Stimulated activated CD4-positive, alpha-beta T cell treated with anti-CD3 and anti-CD28 coated beads, Interleukin-4, amount 100 ng/mL, for 4 hours (primary cell): ENCODE results near the gene CPSF6.
"Not testable (repeated sequence)": the region's sequence is repeated elsewhere in the genome, so short reads cannot be mapped to it uniquely, and the experiment has no call there.

ENCODE experiments used
- DNase-seq, 2 experiments: peaks; one replicate each; pipeline ENCODE4 v3.0.0-alpha.2; 2020

The CPSF6 gene, protein sequence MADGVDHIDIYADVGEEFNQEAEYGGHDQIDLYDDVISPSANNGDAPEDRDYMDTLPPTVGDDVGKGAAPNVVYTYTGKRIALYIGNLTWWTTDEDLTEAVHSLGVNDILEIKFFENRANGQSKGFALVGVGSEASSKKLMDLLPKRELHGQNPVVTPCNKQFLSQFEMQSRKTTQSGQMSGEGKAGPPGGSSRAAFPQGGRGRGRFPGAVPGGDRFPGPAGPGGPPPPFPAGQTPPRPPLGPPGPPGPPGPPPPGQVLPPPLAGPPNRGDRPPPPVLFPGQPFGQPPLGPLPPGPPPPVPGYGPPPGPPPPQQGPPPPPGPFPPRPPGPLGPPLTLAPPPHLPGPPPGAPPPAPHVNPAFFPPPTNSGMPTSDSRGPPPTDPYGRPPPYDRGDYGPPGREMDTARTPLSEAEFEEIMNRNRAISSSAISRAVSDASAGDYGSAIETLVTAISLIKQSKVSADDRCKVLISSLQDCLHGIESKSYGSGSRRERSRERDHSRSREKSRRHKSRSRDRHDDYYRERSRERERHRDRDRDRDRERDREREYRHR

DNA sequence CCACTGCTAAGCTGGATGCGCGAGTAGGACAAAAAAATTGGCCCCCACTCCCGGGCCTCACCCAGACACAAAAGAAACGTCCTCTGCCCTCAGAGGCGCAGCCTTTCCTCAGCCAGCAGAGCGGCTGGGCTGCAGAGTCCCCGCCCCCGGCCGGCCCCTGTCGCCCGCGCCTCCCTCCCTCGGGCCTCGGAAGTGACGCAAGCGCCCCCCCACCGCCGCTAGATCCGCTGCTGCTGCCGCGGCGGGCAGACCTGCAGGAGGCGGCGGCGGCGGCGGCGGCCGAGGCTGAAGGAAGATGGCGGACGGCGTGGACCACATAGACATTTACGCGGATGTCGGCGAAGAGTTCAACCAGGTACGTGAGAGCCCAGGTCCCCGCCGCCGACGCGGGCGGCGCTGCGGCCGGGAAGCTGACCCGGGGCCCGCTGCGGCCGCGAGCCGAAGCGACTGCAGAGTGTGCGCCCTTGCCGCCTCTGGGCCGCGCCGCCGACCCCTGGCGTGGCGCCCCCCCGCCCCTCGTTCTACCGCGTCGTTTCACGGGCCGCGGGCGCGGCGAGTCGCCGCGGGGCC is at the start of gene CPSF6:
Gene CPSF6, plus strand, starts transcription at position 218 of the 570 bp plus-strand sequence. Its CDS starts 78 bp downstream, at position 296.
- DNase-seq = peak; percentile 95 to 98

GRCh38 chr12:69196302-69197288 is 42.8 kb upstream of the CPSF6 start:
- DNase-seq = no peak

DNA sequence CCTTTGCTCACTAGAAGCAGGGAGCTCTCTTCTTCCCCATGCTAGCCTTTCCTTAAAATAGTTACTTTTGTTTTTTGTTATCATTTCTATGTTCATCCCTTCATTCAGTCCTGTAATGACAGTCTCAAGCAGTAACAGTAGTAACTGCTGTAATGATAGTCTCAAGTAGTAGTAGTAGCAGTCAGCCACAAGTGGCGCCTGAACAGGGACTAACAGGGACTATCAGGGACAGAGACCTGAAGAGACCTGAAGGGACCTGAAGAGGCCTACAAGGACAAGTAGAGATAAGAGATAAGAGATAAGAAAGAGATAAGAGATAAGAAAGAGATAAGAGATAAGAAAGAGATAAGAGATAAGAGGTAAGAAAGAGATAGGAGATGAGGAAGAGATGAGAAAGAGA is 39.4 kb upstream of the CPSF6 start:
- DNase-seq = not testable (repeated sequence)

GRCh38 chr12:69204191-69204590 is 35.2 kb upstream of the CPSF6 start:
- DNase-seq = no peak

DNA sequence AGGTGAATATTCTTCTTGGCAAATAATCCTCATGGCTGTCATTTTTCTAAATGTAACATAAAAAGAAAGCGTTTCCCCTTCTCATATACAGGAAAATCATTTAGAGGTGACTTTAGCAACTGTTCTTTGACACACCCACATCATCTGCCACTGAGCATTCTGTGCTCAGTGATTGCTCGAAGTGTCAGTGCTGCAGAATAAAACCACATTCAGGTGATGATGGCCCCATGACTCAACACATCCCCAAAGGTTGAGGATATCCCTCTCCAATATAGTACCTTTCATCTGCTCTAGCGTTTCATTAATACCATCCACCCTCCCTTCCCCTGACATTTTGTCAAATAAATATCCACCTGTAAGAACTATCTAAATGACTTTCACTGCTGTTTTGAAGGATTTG is 28.7 kb upstream of the CPSF6 start:
- DNase-seq = no peak

GRCh38 chr12:69211160-69211559 is 28.2 kb upstream of the CPSF6 start:
- no peak for DNase-seq

GRCh38 chr12:69214169-69214568 is 25.2 kb upstream of the CPSF6 start:
- no peak for DNase-seq

- no peak for DNase-seq
Observed at GRCh38 chr12:69225251-69225910, 14.0 kb upstream of the CPSF6 start.

- no peak for DNase-seq
Observed at GRCh38 chr12:69231479-69231878, 7.9 kb upstream of the CPSF6 start.

DNA sequence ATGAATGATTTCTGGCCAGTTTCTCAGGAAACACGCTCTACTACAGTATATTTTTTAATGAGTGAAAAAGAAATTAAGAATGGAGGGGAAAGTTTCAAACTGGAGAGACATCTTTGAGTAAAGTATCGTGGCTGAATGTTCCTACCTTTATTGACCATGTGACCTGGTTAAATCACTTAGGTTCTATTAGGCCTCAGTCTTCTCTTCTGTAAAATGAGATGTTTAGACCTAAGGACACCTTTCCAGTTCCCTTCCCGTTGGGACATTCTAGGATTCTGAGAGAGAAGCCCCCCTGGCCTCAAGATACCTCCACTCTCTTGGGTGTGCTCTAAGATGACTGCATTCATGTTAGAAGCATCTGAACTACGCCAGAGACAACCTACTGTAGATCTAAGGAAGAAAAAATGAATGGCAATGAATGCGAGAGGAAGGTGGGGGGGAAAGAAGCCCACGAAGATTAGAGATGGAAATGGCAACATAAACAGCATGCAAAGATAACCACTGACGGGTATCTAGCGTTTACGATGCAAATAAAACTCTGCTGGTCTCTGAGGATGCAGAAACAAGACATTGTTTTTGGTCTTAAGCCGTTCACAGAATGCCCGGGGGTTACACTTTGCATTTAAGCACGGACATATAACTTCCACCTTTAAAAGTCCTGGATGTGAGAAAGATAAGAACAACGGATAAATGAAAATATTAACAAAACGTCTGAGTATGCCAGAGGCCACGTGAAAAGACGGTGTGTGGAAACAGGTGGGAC is 599 bp upstream of the CPSF6 start:
- no peak for DNase-seq

DNA sequence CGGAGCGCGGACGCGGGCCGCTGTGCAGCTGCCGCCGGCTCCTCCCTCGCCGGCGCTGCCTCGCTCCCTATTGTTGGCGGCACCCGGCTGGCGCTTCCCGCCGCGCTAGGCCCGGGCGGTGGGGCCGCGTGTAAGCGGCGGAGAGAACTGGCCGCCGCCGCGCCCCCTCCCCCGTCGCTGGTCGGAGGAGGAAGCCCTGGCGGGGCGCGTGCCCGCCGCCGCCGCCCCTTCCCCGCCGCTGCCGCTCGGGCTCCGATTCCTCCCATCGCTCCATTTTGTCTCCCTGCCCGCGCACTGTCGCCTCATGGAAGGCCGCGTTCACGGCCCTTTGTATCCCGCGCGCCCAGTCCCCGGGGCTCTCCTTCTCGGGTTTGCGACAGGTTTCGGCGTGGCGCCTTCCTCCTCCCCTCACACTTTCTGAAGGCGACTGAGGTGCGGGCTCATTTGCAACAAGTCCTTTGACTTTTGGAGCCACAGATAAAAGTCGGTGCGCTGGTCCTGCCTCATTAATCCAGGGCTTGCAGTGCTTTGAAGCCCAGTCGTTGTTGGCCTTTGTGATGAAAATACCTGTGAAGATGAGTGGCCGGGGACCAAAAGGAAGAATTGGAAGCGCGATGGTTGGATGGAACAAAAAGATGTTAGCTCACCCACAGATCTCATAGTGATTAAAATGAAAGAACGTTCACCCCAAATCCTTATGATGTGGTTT is 707 bp downstream of the CPSF6 start:
- DNase-seq = peak; percentile 39 to 44

DNA sequence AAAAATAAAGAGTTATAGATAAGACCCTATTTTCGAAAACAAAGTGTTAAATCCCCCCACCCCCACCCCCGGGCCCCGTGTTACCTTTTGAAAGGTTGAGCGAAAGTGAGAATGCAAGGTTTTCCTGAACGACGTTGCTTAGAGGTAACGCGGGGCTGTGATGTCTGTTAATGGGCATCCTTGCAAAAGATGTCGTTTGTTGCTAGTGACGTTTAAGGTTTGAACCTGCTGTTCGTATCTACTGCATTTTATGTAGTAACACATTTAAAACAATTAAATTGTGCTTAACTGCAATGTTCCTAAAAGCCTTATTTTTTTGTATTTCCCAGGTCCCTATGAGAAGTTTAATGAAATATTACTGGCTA is 1.2 kb downstream of the CPSF6 start:
- DNase-seq = peak in 1 of 2 experiments; percentile 19

DNA sequence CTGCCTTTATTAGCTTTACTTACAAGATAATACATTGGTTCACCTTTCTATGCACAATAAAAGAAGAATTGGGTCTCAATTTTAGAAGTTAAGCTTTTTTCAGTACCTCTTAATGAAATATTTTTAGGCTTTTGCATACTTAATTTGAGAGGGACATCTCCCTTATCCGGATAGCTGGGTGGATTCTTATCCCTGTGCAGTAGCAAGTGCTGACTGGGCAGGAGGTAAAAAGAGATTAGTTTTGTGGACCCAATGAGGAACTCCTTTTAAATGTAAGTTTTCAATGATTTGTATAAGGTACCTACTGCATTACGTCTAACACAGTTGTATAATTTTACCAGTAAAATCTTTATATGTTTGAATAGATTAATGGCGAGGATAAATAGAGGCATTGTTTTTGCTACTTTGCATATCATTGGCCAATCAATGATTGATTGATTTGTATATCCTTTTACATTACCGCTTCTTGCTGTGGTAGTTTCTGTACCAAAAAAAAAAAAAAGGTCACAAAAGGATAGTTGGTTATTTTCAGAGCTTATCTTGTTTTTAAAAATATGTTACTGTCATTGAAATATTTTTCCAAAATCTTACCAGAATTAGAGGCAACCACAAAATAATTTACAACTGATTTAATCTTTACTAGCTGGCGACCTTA is 2.2 kb downstream of the CPSF6 start:
- no peak for DNase-seq

GRCh38 chr12:69243099-69244084 is 4.0 kb downstream of the CPSF6 start:
- no peak for DNase-seq

DNA sequence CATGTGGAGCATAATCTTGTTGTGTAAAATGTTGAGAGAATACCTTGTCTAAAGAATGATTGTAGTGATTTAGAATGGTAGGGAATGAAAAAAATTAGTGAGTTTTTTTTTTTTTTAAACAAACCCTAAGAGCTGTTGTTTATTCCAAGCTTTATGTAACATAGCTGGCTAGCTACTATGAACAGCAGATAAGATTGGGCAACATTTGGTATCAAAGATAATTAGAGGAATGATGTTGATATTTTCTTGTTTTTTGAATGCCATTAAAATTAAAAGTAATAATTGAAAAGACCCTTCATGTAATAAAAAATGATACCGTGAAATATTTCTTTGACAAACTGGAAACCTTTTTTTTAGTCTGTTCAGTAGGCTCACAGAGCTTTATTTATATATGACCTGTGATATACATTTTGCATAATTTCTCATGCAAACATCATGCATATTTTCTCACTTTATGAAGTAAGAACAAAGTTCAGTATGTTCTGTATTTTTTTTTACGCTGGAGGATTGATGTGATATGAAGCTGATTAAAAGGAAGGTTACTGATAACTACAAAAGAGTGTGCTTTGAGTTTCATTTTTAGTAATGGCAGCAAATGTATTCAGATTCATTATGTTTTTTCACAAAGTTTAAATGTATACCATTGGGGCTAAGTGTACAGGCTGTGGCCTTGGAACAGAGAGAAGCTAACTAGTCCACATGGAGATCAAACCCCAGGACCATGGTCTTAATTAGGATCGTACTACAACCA is 8.1 kb downstream of the CPSF6 start:
- no peak for DNase-seq

DNA sequence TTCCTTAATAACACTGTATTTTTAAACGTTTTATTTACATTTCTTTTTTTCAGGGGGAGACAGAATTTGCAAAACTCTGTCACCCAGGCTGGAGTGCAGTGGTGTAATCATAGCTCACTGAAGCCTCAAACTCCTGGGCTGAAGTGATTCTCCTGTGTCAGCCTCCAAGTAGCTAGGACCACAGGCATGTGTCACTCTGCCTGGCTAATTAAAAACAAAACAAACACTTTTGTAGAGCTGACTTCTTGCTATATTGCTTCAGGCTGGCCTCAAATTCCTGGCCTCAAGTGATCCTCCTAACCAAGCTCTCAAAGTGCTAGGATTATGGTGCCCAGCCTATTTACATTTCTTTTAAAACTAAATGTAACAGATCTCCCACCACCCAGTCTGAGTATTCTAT is 12.7 kb downstream of the CPSF6 start:
- DNase-seq = no peak

DNA sequence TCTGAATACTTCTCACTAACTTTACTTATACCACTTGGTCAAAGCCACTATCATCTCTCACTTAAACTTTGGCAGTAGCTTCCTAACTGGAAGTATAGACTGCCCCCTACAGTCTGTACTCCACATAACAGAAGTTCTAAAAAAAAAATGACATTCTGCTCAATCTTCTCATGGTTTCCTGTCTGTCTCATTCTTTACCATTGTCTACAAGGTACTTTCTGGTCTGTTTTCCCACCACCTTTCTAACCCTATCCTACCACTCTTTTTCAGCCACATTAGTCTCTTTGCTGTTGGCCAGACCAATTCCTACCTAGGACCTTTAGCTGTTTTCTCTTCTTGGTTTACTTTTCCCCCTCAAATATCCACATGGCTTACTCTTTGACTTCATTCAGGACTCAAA is 14.7 kb downstream of the CPSF6 start:
- DNase-seq = no peak

GRCh38 chr12:69254862-69255261 is 15.5 kb downstream of the CPSF6 start:
- DNase-seq = no peak
